ENCODE measurements around the gene ADGRV1.

DNA sequence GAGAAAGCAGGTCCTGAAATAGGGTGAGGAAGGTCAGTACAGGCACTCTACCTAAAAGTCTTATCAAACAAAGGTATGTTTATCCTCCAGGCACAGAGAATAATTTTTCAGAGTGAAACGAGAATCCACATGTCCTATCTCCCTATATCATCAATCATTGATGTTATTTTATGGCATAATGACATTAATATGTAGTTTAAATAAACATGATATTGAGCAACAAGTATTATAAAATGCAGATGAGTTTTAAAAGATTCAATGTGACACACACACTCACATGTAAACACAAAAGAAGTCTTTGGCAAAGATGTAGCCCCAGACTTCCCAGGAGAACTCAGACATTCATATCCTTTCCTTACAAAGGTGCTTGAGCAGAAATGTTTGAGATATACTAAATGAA, 389.1 kb downstream of the ADGRV1 start:
- TF ChIP-seq POLR2AphosphoS5 (IDR thresholded peaks at IDR 0.05; ENCODE audit: borderline replicate concordance, low read depth, low read length) (no peak), EZH2 (IDR thresholded peaks at IDR 0.05) (no peak)

Data from SK-N-MC (cell line).